Cardiac fibroblast (primary cell): ENCODE measurements around the gene ZP1.

ENCODE experiments used
- DNase-seq, 2 donors: peaks; one replicate each; pipeline versions ENCODE4 v3.0.0 to v3.0.0-alpha.2; 2010; ENCODE audit warnings: low read depth in 2 of 2
- H3K4me3 ChIP-seq, 2 donors: replicated peaks in 1 of 2; 1 replicate in 1 of 2; 2 replicates in 1 of 2; pipeline ENCODE4 v1.5.1; 2011; ENCODE audit warnings: low read depth in 2 of 2, low read length in 2 of 2, mild to moderate bottlenecking in 2 of 2, moderate library complexity in 1 of 2
- TF ChIP-seq, protein P1 (sequence below): IDR thresholded peaks from one replicate; pipeline ENCODE4 v1.5.1; 2011; ENCODE audit warnings: low read depth, mild to moderate bottlenecking, low read length, inconsistent platforms

Gene ZP1

GRCh38 chr11:60899046-60899936, 31.9 kb downstream of the ZP1 start:
- DNase-seq, result peak; percentile 82
- TF ChIP-seq, protein P1, sequence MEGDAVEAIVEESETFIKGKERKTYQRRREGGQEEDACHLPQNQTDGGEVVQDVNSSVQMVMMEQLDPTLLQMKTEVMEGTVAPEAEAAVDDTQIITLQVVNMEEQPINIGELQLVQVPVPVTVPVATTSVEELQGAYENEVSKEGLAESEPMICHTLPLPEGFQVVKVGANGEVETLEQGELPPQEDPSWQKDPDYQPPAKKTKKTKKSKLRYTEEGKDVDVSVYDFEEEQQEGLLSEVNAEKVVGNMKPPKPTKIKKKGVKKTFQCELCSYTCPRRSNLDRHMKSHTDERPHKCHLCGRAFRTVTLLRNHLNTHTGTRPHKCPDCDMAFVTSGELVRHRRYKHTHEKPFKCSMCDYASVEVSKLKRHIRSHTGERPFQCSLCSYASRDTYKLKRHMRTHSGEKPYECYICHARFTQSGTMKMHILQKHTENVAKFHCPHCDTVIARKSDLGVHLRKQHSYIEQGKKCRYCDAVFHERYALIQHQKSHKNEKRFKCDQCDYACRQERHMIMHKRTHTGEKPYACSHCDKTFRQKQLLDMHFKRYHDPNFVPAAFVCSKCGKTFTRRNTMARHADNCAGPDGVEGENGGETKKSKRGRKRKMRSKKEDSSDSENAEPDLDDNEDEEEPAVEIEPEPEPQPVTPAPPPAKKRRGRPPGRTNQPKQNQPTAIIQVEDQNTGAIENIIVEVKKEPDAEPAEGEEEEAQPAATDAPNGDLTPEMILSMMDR, result peak; percentile 96
- no peak overlapping the region for H3K4me3 ChIP-seq

DNA sequence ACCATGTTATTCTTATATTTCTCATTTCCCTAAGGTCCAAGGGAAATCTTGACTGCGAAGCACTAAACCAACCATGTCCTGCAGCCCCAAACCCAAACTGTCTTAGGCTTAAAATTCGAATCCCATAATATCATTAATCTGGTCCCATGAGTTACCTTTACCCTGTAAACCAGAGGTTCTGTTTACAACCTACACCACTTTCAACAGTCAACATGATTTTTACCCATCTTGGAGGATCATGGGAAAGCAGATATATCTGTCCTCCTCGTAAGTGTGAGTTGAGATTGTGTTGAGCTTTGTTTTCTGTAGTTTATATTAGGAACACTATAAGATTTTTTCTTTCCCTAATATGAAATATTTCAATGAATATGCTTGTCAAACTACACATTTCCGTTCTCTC, 32.6 kb downstream of the ZP1 start:
- TF ChIP-seq, protein P1, result no peak
- no peak for DNase-seq
- no peak overlapping the region for H3K4me3 ChIP-seq

- DNase-seq, result no peak
- TF ChIP-seq, protein P1, result no peak
- no peak overlapping the region for H3K4me3 ChIP-seq
Measured at GRCh38 chr11:60900673-60901404, 33.5 kb downstream of the ZP1 start.

DNA sequence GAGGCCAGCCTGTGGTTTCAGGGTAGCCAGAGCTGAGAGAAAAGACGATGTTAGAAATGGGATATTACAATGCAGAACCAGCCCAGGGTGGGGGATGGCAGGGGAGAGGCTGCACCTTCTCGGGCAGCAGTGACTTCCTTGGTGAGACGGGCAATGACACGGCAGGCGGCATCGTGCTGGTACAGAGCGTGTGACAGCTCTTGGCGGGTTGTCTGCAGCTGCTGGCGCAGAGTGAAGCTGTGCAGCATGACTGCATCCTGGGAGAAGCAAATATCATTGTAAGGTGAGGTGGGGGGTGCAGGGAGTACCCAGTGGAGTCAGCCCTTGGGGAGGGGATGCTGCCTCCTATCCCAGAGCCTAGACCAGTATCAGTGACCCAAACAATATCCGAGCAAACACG, 35.3 kb downstream of the ZP1 start:
- DNase-seq, result no peak
- TF ChIP-seq, protein P1, result no peak
- H3K4me3 ChIP-seq, result no peak overlapping the region

DNA sequence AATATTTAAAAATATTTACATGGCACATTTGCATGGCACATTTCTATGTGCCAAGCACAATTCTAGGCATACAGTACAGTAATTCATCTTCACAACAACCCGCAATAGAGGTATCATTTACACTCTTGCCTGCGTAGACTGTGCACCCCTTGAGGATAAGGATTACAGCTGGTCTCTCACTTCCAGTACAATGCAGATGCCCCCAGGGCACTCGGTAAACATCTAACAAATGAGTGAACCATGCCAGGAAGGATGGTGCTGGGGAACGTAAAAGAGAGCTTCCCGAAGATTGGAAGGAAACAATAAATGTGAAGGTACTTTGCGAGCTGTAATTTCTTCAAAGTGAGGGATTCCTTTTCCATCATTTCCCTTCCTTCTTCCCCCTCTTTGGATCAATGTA, 37.7 kb downstream of the ZP1 start:
- peak overlapping the region; percentile 81 to 84 for H3K4me3 ChIP-seq

GRCh38 chr11:60905551-60906113, 38.3 kb downstream of the ZP1 start:
- TF ChIP-seq, protein P1, result no peak
- H3K4me3 ChIP-seq, result peak overlapping the region; percentile 81 to 84
- DNase-seq, result peak; percentile 22 to 45

More for the DNA sequence above, 37.7 kb downstream of the ZP1 start:
- DNase-seq, result no peak
- TF ChIP-seq, protein P1, result no peak
